Measurements from ENCODE around the gene TMPRSS13. TPM values are rescaled to one million over a fixed set of nuclear protein-coding genes. Genes with fewer than 3 reads are reported as not detected.

Gene TMPRSS13
- total RNA-seq, 2 experiments from 2014 or later, result 0.99 to 1.4 TPM

GRCh38 chr11:117972629-117973502 is 43.7 kb upstream of the TMPRSS13 start:
- no peaks in the 10 kb centered on the region for H3K27me3 Mint-ChIP-seq
- H3K4me3 Mint-ChIP-seq, result peak overlapping the region; percentile 52
- Histone ChIP-seq H3K9me3 (ENCODE audit: control insufficient read depth in 1 of 2, insufficient read depth in 1 of 2, low read length in 2 of 2) (no peaks in the 10 kb centered on the region), H3K36me3 (ENCODE audit: insufficient read depth, low read length) (no peaks in the 10 kb centered on the region), H3K4me1 (ENCODE audit: insufficient read depth, low read length) (peaks cover 76% of the 10 kb centered on the region), H3K4me3 (ENCODE audit: low read length) (no peak overlapping the region), H3K27ac (ENCODE audit: low read depth in 1 of 2, low read length in 2 of 2) (peak overlapping the region in 1 of 2 donors; percentile 20), H3K27me3 (ENCODE audit: control insufficient read depth in 1 of 2, insufficient read depth in 2 of 2, low read length in 2 of 2) (no peaks in the 10 kb centered on the region)
- intact Hi-C loops (cut with DNase I, micrococcal nuclease), result loop anchor here in 1 of 2 experiments (2.0 kb wide), 1 partner anchor 14 kb away; no protein-coding TSS in a partner anchor
- peak in 1 of 14 experiments; percentile 25 for DNase-seq
- POLR2A ChIA-PET, result interaction anchor here (0.6 to 1.4 kb wide), 4 partner anchors 20 to 24 kb away, joined by 3 to 6 read pairs (median 4); no protein-coding TSS in a partner anchor
- H3K4me1 Mint-ChIP-seq (ENCODE audit: low read depth), result peaks cover 92% of the 10 kb centered on the region
- CTCF ChIA-PET, result interaction anchor here (1.6 to 2.9 kb wide), 2 partner anchors 13 to 26 kb away, joined by 6 read pairs; partner anchors contain the start of gene IL10RA
- H3K9me3 Mint-ChIP-seq, result no peaks in the 10 kb centered on the region
- no peak for ATAC-seq (ENCODE audit: poor library complexity)
- H3K27ac Mint-ChIP-seq, result peak overlapping the region; percentile 34
- H3K36me3 Mint-ChIP-seq (ENCODE audit: low read depth), result no peaks in the 10 kb centered on the region
- no peak for TF ChIP-seq CTCF (IDR thresholded peaks at IDR 0.05)

- Mint-ChIP-seq H3K36me3 (ENCODE audit: low read depth) (no peaks in the 10 kb centered on the region), H3K9me3 (no peaks in the 10 kb centered on the region), H3K27me3 (no peaks in the 10 kb centered on the region), H3K4me3 (peak overlapping the region; percentile 11), H3K27ac (peak overlapping the region; percentile 34), H3K4me1 (ENCODE audit: low read depth) (peaks cover 84% of the 10 kb centered on the region)
- no peaks in the 10 kb centered on the region for H3K9me3 ChIP-seq (ENCODE audit: control insufficient read depth in 1 of 2, insufficient read depth in 1 of 2, low read length in 2 of 2)
- peak in 1 of 14 experiments; percentile 25 for DNase-seq
- intact Hi-C loops (cut with DNase I, micrococcal nuclease), result loop anchor here in 1 of 2 experiments (2.0 kb wide), 1 partner anchor 13 kb away; no protein-coding TSS in a partner anchor
- no peak overlapping the region for H3K27ac ChIP-seq (ENCODE audit: low read depth in 1 of 2, low read length in 2 of 2)
- ATAC-seq (ENCODE audit: poor library complexity), result no peak
- no peaks in the 10 kb centered on the region for H3K27me3 ChIP-seq (ENCODE audit: control insufficient read depth in 1 of 2, insufficient read depth in 2 of 2, low read length in 2 of 2)
- no peak overlapping the region for H3K4me3 ChIP-seq (ENCODE audit: low read length)
- ChIA-PET POLR2A (interaction anchor here (1.0 to 1.2 kb wide), 3 partner anchors 15 to 21 kb away, joined by 3 to 4 read pairs (median 3); partner anchors contain the start of gene IL10RA), CTCF (interaction anchor here (2.9 kb wide), 1 partner anchor 14 kb away, joined by 6 read pairs; the partner anchor contains the start of gene IL10RA)
- peaks cover 68% of the 10 kb centered on the region for H3K4me1 ChIP-seq (ENCODE audit: insufficient read depth, low read length)
- TF ChIP-seq CTCF (IDR thresholded peaks at IDR 0.05), result no peak
- no peaks in the 10 kb centered on the region for H3K36me3 ChIP-seq (ENCODE audit: insufficient read depth, low read length)
Observed at GRCh38 chr11:117972044-117972443, 42.8 kb upstream of the TMPRSS13 start.

GRCh38 chr11:117970400-117971024 is 41.3 kb upstream of the TMPRSS13 start:
- H3K27me3 ChIP-seq (ENCODE audit: control insufficient read depth in 1 of 2, insufficient read depth in 2 of 2, low read length in 2 of 2), result no peaks in the 10 kb centered on the region
- H3K27ac ChIP-seq (ENCODE audit: low read depth in 1 of 2, low read length in 2 of 2), result no peak overlapping the region
- POLR2A ChIA-PET, result interaction anchor here (0.8 to 1.6 kb wide), 5 partner anchors 10 to 26 kb away, joined by 3 to 11 read pairs (median 3); partner anchors contain the start of gene IL10RA
- peaks cover 69% of the 10 kb centered on the region for H3K4me1 Mint-ChIP-seq (ENCODE audit: low read depth)
- H3K4me3 Mint-ChIP-seq, result peak overlapping the region; percentile 44
- ATAC-seq (ENCODE audit: poor library complexity), result peak; percentile 79
- H3K27me3 Mint-ChIP-seq, result no peaks in the 10 kb centered on the region
- peak in 5 of 14 experiments; percentile 33 to 79 (median 71) for DNase-seq
- no peaks in the 10 kb centered on the region for H3K9me3 ChIP-seq (ENCODE audit: control insufficient read depth in 1 of 2, insufficient read depth in 1 of 2, low read length in 2 of 2)
- no peak for TF ChIP-seq CTCF (IDR thresholded peaks at IDR 0.05)
- H3K27ac Mint-ChIP-seq, result peak overlapping the region; percentile 42
- CTCF ChIA-PET, result interaction anchor here (1.5 kb wide), 2 partner anchors 19 to 24 kb away, joined by 6 to 8 read pairs; no protein-coding TSS in a partner anchor
- no peaks in the 10 kb centered on the region for H3K36me3 Mint-ChIP-seq (ENCODE audit: low read depth)
- peaks cover 59% of the 10 kb centered on the region for H3K4me1 ChIP-seq (ENCODE audit: insufficient read depth, low read length)
- H3K9me3 Mint-ChIP-seq, result no peaks in the 10 kb centered on the region
- intact Hi-C loops (cut with DNase I, micrococcal nuclease), result no loop called here
- no peaks in the 10 kb centered on the region for H3K36me3 ChIP-seq (ENCODE audit: insufficient read depth, low read length)
- H3K4me3 ChIP-seq (ENCODE audit: low read length), result no peak overlapping the region
